Inferior parietal cortex (tissue), 1 donor: Measurements from ENCODE around the gene MPND.

Experiments used
- DNase-seq: peaks from one replicate; pipeline ENCODE4 v3.0.0-alpha.2; 2016; ENCODE audit errors: extremely low spot score

Gene MPND

GRCh38 chr19:4403005-4403761 lies 59.8 kb downstream of the MPND start:
- DNase-seq: no peak

- DNase-seq: no peak
Measured at GRCh38 chr19:4405977-4406376, 62.6 kb downstream of the MPND start.

- no peak for DNase-seq
Measured at GRCh38 chr19:4406626-4407025, 63.3 kb downstream of the MPND start.

- DNase-seq: no peak
Measured at GRCh38 chr19:4409123-4409933, 66.0 kb downstream of the MPND start.
